AG20443 (cell line): ENCODE data around the gene FNDC11.
"Not testable (repeated sequence)": the region's sequence is repeated elsewhere in the genome, so short reads cannot be mapped to it uniquely, and the experiment has no call there.

Source experiments
- DNase-seq: peaks from one replicate; pipeline ENCODE4 v3.0.0; 2012; ENCODE audit warnings: low spot score, mixed read lengths

FNDC11 gene

GRCh38 chr20:63553933-63554290, at the start of gene FNDC11:
TSS of gene FNDC11 (plus strand) at chr20:63554159. CDS start at chr20:63555664, 1,505 bp downstream.
- DNase-seq, result peak; percentile 52

- DNase-seq, result no peak
These were observed 49.3 kb upstream of the FNDC11 start for GRCh38 chr20:63504642-63505041.

- no peak for DNase-seq
These were observed 48.7 kb upstream of the FNDC11 start for GRCh38 chr20:63505281-63505680.

GRCh38 chr20:63505723-63506122, 48.2 kb upstream of the FNDC11 start:
- no peak for DNase-seq

GRCh38 chr20:63507083-63507743, 46.7 kb upstream of the FNDC11 start:
- DNase-seq, result no peak

- no peak for DNase-seq
These were observed 45.7 kb upstream of the FNDC11 start for GRCh38 chr20:63508072-63508768.

GRCh38 chr20:63509088-63509564, 44.8 kb upstream of the FNDC11 start:
- no peak for DNase-seq

GRCh38 chr20:63513207-63513606, 40.8 kb upstream of the FNDC11 start:
- no peak for DNase-seq

GRCh38 chr20:63514520-63514919, 39.4 kb upstream of the FNDC11 start:
- DNase-seq, result not testable (repeated sequence)

- DNase-seq, result no peak
These were observed 36.3 kb upstream of the FNDC11 start for GRCh38 chr20:63517376-63518309.

- no peak for DNase-seq
These were observed 35.6 kb upstream of the FNDC11 start for GRCh38 chr20:63518351-63518861.

- DNase-seq, result no peak
These were observed 34.9 kb upstream of the FNDC11 start for GRCh38 chr20:63518946-63519667.

GRCh38 chr20:63519668-63520503, 34.1 kb upstream of the FNDC11 start:
- peak; percentile 53 for DNase-seq

GRCh38 chr20:63520504-63520933, 33.4 kb upstream of the FNDC11 start, which contains the start of gene PPDPF:
TSS of gene PPDPF (plus strand) at chr20:63520765. CDS start at chr20:63521309, 544 bp downstream.
- peak; percentile 100 for DNase-seq

- peak; percentile 89 for DNase-seq
These were observed 32.9 kb upstream of the FNDC11 start for GRCh38 chr20:63520934-63521601.

- no peak for DNase-seq
These were observed 32.4 kb upstream of the FNDC11 start for GRCh38 chr20:63521602-63522001.

GRCh38 chr20:63522091-63522868, 31.7 kb upstream of the FNDC11 start:
- DNase-seq, result no peak

GRCh38 chr20:63522981-63523611, 30.9 kb upstream of the FNDC11 start:
- no peak for DNase-seq

- DNase-seq, result no peak
These were observed 28.8 kb upstream of the FNDC11 start for GRCh38 chr20:63525185-63525584.
